GM12878 (cell line): ENCODE results near the gene ENDOD1. TPM values are rescaled to one million over a fixed set of nuclear protein-coding genes. Genes with fewer than 3 reads are reported as not detected.

Experiments
- ASH2L ChIP-seq: fragments of 300-600, 200-600 bp; sonication (generic); IDR thresholded peaks from 2 replicates; pipeline ENCODE4 v1.6.1; 2017; ENCODE audit warnings: low read depth, mild to moderate bottlenecking, borderline replicate concordance
- CHD1 ChIP-seq: IDR thresholded peaks from 2 replicates; pipeline ENCODE4 v1.6.1; 2012; ENCODE audit warnings: low read depth, low read length, improper control_type of control experiment
- CHD2 ChIP-seq: IDR thresholded peaks from 2 replicates; pipeline ENCODE4 v1.6.1; 2011; ENCODE audit warnings: low read depth, low read length, improper control_type of control experiment, borderline replicate concordance
- CHD4 ChIP-seq: fragments of 200-600 bp; sonication (generic); IDR thresholded peaks from 2 replicates; pipeline ENCODE4 v1.6.1; 2016; ENCODE audit warnings: mild to moderate bottlenecking
- CREB1 ChIP-seq: IDR thresholded peaks from 2 replicates; pipeline ENCODE4 v1.6.1; 2012; ENCODE audit warnings: low read depth, mild to moderate bottlenecking, inconsistent platforms
- CREM ChIP-seq: IDR thresholded peaks from 2 replicates; pipeline ENCODE4 v1.6.1; 2014; ENCODE audit warnings: antibody characterized with exemption, low read depth
- CTCF ChIP-seq, 3 experiments: IDR thresholded peaks in 2 of 3; conservative IDR thresholded peaks in 1 of 3; 2 replicates each; pipeline ENCODE4 v1.5.1; 2011; ENCODE audit warnings: low read depth in 3 of 3, low read length in 3 of 3, mild to moderate bottlenecking in 3 of 3, control low read depth in 2 of 3, moderate library complexity in 2 of 3, inconsistent platforms in 1 of 3, mixed read lengths in 1 of 3; ENCODE audit not compliant: control insufficient read depth in 2 of 3, insufficient read depth in 1 of 3; ENCODE audit errors: extremely low read depth in 1 of 3
- EP300 ChIP-seq, 2 experiments: fragments of 150-350 bp in 1 of 2; IDR thresholded peaks; 2 replicates each; pipeline ENCODE4 v1.6.1; 2011 to 2012; ENCODE audit warnings: low read depth in 2 of 2, low read length in 2 of 2, borderline replicate concordance in 1 of 2, improper control_type of control experiment in 1 of 2, inconsistent platforms in 1 of 2; ENCODE audit not compliant: control insufficient read depth in 1 of 2
- ESRRA ChIP-seq: IDR thresholded peaks from 2 replicates; pipeline ENCODE4 v1.6.1; 2012; ENCODE audit warnings: mild to moderate bottlenecking, low read length, improper control_type of control experiment
- FOXM1 ChIP-seq: IDR thresholded peaks from 2 replicates; pipeline ENCODE4 v1.6.1; 2012; ENCODE audit warnings: low read depth, mild to moderate bottlenecking, inconsistent platforms, low read length, moderate library complexity
- HCFC1 ChIP-seq: fragments of 150-350 bp; IDR thresholded peaks from 2 replicates; pipeline ENCODE4 v1.6.1; 2014; ENCODE audit warnings: low read length
- IRF4 ChIP-seq: IDR thresholded peaks from 2 replicates; pipeline ENCODE4 v1.6.1; 2011; ENCODE audit warnings: low read depth, low read length
- IRF5 ChIP-seq: fragments of 450-650 bp; IDR thresholded peaks from 2 replicates; pipeline ENCODE4 v1.6.1; 2017; ENCODE audit warnings: borderline replicate concordance
- JUND ChIP-seq: IDR thresholded peaks from 2 replicates; pipeline ENCODE4 v1.6.1; 2012; ENCODE audit warnings: low read depth, mild to moderate bottlenecking, low read length, improper control_type of control experiment, moderate library complexity
- KLF5 ChIP-seq: fragments of 450-650 bp; IDR thresholded peaks from 2 replicates; pipeline ENCODE4 v1.6.1; 2014; ENCODE audit warnings: mild to moderate bottlenecking; ENCODE audit not compliant: partially characterized antibody
- MEF2B ChIP-seq: fragments of 450-650 bp; IDR thresholded peaks from 2 replicates; pipeline ENCODE4 v1.6.1; 2018; ENCODE audit warnings: mild to moderate bottlenecking, moderate library complexity; ENCODE audit not compliant: partially characterized antibody, poor library complexity, severe bottlenecking
- PAX5 ChIP-seq: IDR thresholded peaks from 2 replicates; pipeline ENCODE4 v1.6.1; 2011; ENCODE audit warnings: low read depth, low read length, borderline replicate concordance
- POLR2AphosphoS5 ChIP-seq: IDR thresholded peaks from 2 replicates; pipeline ENCODE4 v1.6.1; 2011; ENCODE audit warnings: mild to moderate bottlenecking, low read length, inconsistent platforms
- RAD21 ChIP-seq: IDR thresholded peaks from 2 replicates; pipeline ENCODE4 v1.6.1; 2011; ENCODE audit warnings: mild to moderate bottlenecking, low read depth, low read length, moderate library complexity; ENCODE audit not compliant: insufficient read depth
- RAD51 ChIP-seq: fragments of 450-650 bp; IDR thresholded peaks from 2 replicates; pipeline ENCODE4 v1.6.1; 2016; ENCODE audit warnings: moderate library complexity, mild to moderate bottlenecking, inconsistent platforms
- SMAD1 ChIP-seq: fragments of 450-650 bp; IDR thresholded peaks from 2 replicates; pipeline ENCODE4 v1.6.1; 2018; ENCODE audit warnings: mild to moderate bottlenecking, low read depth; ENCODE audit not compliant: partially characterized antibody
- SMAD5 ChIP-seq: IDR thresholded peaks from 2 replicates; pipeline ENCODE4 v1.6.1; 2016; ENCODE audit warnings: antibody characterized with exemption, low read depth
- TAF1 ChIP-seq: IDR thresholded peaks from 2 replicates; pipeline ENCODE4 v1.6.1; 2011; ENCODE audit warnings: mild to moderate bottlenecking, low read depth, low read length, borderline replicate concordance
- TBL1XR1 ChIP-seq: IDR thresholded peaks from 2 replicates; pipeline ENCODE4 v1.6.1; 2012; ENCODE audit warnings: low read depth, low read length, improper control_type of control experiment
- TCF12 ChIP-seq: IDR thresholded peaks from 2 replicates; pipeline ENCODE4 v1.6.1; 2011; ENCODE audit warnings: low read depth, mild to moderate bottlenecking, low read length
- WRNIP1 ChIP-seq: IDR thresholded peaks from 2 replicates; pipeline ENCODE4 v1.6.1; 2011; ENCODE audit warnings: low read depth, low read length, improper control_type of control experiment, borderline replicate concordance
- ZNF217 ChIP-seq: fragments of 450-650 bp; IDR thresholded peaks from 2 replicates; pipeline ENCODE4 v1.6.1; 2017; ENCODE audit warnings: antibody characterized with exemption, mild to moderate bottlenecking
- polyA plus RNA-seq, 11 experiments: library from polyadenylated mRNA; depleted of rRNA in 4 of 11; unstranded in 6 of 11; stranded (reverse) in 5 of 11; fragments of >200 nt; fragmentation: Nextera tagmentation in 4 of 11; fragmentation: Illumina TruSeq in 1 of 11; extraction: Ambion mirVana in 4 of 11; extraction: Trizol in 1 of 11; gene quantifications; 1 replicate in 1 of 11; 2 replicates in 10 of 11; pipeline versions ENCODE4 v1.2.1 to v1.2.3, GENCODE V29; 2011 to 2016; ENCODE audit warnings: inconsistent platforms in 2 of 11, missing spikeins in 2 of 11, low read depth in 1 of 11
- total RNA-seq, 4 experiments: library from RNA; depleted of rRNA in 3 of 4; stranded (reverse); fragments of >200 nt in 3 of 4; fragmentation: Illumina TruSeq in 1 of 4; extraction: Trizol in 1 of 4; gene quantifications; 2 replicates each; pipeline versions ENCODE4 v1.2.1 to v1.2.3, GENCODE V29; 2013 to 2021
- TF ChIP-seq, protein P1 (sequence below): IDR thresholded peaks from 2 replicates; pipeline ENCODE4 v1.6.1; 2011; ENCODE audit warnings: borderline replicate concordance, low read depth, mild to moderate bottlenecking, moderate library complexity, low read length; ENCODE audit not compliant: insufficient read depth, poor library complexity, severe bottlenecking

The ENDOD1 gene
- total and polyA plus RNA-seq, 10 of the 15 experiments (the other 5 are each of a cell fraction or from before 2014, with no cell fraction given), result 6.0 to 30.0 (median 12.1) TPM

GRCh38 chr11:95150956-95151684 is 61.5 kb downstream of the ENDOD1 start (continued):
- peak; percentile 79 to 97 (median 87) for TF ChIP-seq CTCF (IDR thresholded peaks at IDR 0.05 in 2 of 3, conservative IDR thresholded peaks at IDR 0.05 in 1 of 3; ENCODE audit: control insufficient read depth in 2 of 3, extremely low read depth in 1 of 3, insufficient read depth in 1 of 3, low read depth in 3 of 3, low read length in 3 of 3)
- TF ChIP-seq TAF1, result peak; percentile 63; the same call in 1 of the 2 replicates
- no peak for TF ChIP-seq IRF5
- TF ChIP-seq CREB1, result peak; percentile 87
- TF ChIP-seq CHD1, result no peak
- TF ChIP-seq SMAD5, result no peak
- 0 out of 2 replicates have a peak, but pooled peaks have one; percentile 10 for TF ChIP-seq CHD2
- TF ChIP-seq JUND, result 0 out of 2 replicates have a peak, but pooled peaks have one; percentile 7
- TF ChIP-seq, protein P1, sequence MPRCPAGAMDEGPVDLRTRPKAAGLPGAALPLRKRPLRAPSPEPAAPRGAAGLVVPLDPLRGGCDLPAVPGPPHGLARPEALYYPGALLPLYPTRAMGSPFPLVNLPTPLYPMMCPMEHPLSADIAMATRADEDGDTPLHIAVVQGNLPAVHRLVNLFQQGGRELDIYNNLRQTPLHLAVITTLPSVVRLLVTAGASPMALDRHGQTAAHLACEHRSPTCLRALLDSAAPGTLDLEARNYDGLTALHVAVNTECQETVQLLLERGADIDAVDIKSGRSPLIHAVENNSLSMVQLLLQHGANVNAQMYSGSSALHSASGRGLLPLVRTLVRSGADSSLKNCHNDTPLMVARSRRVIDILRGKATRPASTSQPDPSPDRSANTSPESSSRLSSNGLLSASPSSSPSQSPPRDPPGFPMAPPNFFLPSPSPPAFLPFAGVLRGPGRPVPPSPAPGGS, result no peak
- peak; percentile 77 for TF ChIP-seq POLR2AphosphoS5
- TF ChIP-seq HCFC1, result no peak
- peak; percentile 51 for TF ChIP-seq IRF4
- peak; percentile 83 for TF ChIP-seq PAX5
- no peak; the same call in 1 of the 2 replicates for TF ChIP-seq TBL1XR1
- no peak for TF ChIP-seq KLF5
- no peak for TF ChIP-seq ESRRA
- no peak for TF ChIP-seq RAD51
- no peak for TF ChIP-seq ZNF217
- TF ChIP-seq CREM, result peak; percentile 88
- no peak for TF ChIP-seq ASH2L
- TF ChIP-seq EP300 (IDR thresholded peaks at IDR 0.05; ENCODE audit: borderline replicate concordance in 1 of 2, control insufficient read depth in 1 of 2, low read depth in 2 of 2, low read length in 2 of 2), result no peak
- 0 out of 2 replicates have a peak, but pooled peaks have one; percentile 4 for TF ChIP-seq TCF12
- TF ChIP-seq WRNIP1, result no peak
- TF ChIP-seq CHD4, result no peak
- TF ChIP-seq FOXM1, result peak; percentile 64; the same call in 1 of the 2 replicates
- TF ChIP-seq SMAD1, result no peak
- TF ChIP-seq MEF2B, result peak; percentile 51
- TF ChIP-seq RAD21, result peak; percentile 38; the same call in 1 of the 2 replicates
